H1 (cell line): ENCODE measurements around the gene TMEM25.

ENCODE experiments used
- BCL11A ChIP-seq, 2 experiments: IDR thresholded peaks; one replicate each; pipeline ENCODE4 v1.6.1; 2011; ENCODE audit warnings: low read depth in 2 of 2, low read length in 2 of 2, mild to moderate bottlenecking in 2 of 2
- CHD2 ChIP-seq: IDR thresholded peaks from 2 replicates; pipeline ENCODE4 v1.6.1; 2012; ENCODE audit warnings: low read length, improper control_type of control experiment
- EP300 ChIP-seq, 2 experiments: IDR thresholded peaks; 1 replicate in 1 of 2; 2 replicates in 1 of 2; pipeline ENCODE4 v1.6.1; 2011 to 2012; ENCODE audit warnings: low read depth in 2 of 2, low read length in 2 of 2, mild to moderate bottlenecking in 2 of 2, borderline replicate concordance in 1 of 2, inconsistent platforms in 1 of 2, moderate library complexity in 1 of 2
- EZH2 ChIP-seq: fragments of 200-600 bp; sonication (generic); IDR thresholded peaks from 2 replicates; pipeline ENCODE4 v1.7.1; 2012; ENCODE audit warnings: low read depth, mild to moderate bottlenecking, moderate library complexity, low read length, inconsistent platforms; ENCODE audit not compliant: severe bottlenecking
- GTF2F1 ChIP-seq: IDR thresholded peaks from 2 replicates; pipeline ENCODE4 v1.6.1; 2012; ENCODE audit warnings: low read depth, low read length, improper control_type of control experiment, borderline replicate concordance
- HDAC6 ChIP-seq: IDR thresholded peaks from one replicate; pipeline ENCODE4 v1.7.1; 2012; ENCODE audit warnings: low read depth, mild to moderate bottlenecking, inconsistent platforms, low read length, moderate library complexity
- NRF1 ChIP-seq: IDR thresholded peaks from 2 replicates; pipeline ENCODE4 v1.6.1; 2011; ENCODE audit warnings: mild to moderate bottlenecking, low read depth, low read length, improper control_type of control experiment
- SIX5 ChIP-seq: IDR thresholded peaks from 2 replicates; pipeline ENCODE4 v1.6.1; 2011; ENCODE audit warnings: mild to moderate bottlenecking, low read depth, low read length
- SP1 ChIP-seq: IDR thresholded peaks from 2 replicates; pipeline ENCODE4 v1.6.1; 2011; ENCODE audit warnings: low read depth, low read length
- TF ChIP-seq, protein P1 (sequence below), 3 experiments: IDR thresholded peaks; 1 replicate in 2 of 3; 2 replicates in 1 of 3; pipeline versions ENCODE4 v1.5.1 to v1.6.1; 2011; ENCODE audit warnings: low read length in 3 of 3, mild to moderate bottlenecking in 3 of 3, inconsistent platforms in 2 of 3, low read depth in 1 of 3, moderate library complexity in 1 of 3; ENCODE audit not compliant: insufficient read depth in 1 of 3; ENCODE audit errors: control extremely low read depth in 1 of 3
- TF ChIP-seq, protein P2 (sequence below): fragments of 300-600 bp; sonication (generic); IDR thresholded peaks from 2 replicates; pipeline ENCODE4 v1.7.1; 2012; ENCODE audit warnings: low read length, moderate library complexity, mild to moderate bottlenecking, inconsistent platforms; ENCODE audit not compliant: insufficient replicate concordance
- TF ChIP-seq, protein P3 (sequence below): IDR thresholded peaks from 2 replicates; pipeline ENCODE4 v1.6.1; 2012; ENCODE audit warnings: inconsistent platforms

DNA sequence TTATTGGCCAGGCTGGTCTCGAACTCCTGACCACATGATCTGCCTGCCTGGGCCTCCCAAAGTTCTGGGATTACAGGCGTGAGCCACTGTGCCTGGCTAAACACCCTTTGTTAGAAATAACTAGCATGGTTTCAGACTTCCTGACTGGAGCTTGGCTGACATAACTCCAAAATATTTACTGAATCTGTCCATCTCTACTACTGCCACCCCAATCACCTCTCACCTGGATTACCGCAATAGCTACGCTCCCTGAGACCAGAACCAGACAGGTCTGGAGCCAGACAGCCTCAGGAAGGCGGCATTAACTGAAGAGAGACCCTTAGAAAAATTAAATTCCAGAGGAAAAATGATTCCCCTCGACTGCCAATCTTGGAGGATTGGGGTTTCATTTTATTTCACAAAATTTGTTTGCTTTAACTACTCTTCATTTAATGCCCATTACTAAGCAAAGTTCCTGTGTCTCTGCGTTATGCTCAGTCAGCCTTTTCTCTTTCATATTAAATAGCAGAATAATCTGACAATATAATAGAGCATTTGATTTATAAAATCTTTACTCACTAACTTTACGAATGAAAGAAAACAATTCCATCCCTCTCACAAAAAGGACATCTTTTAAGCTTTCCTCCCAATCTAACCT, 13.1 kb downstream of the TMEM25 start:
- no peak for TF ChIP-seq BCL11A (IDR thresholded peaks at IDR 0.05; ENCODE audit: low read depth in 2 of 2, low read length in 2 of 2)
- no peak for TF ChIP-seq SIX5
- TF ChIP-seq NRF1, result no peak
- no peak for TF ChIP-seq SP1
- TF ChIP-seq, protein P1, sequence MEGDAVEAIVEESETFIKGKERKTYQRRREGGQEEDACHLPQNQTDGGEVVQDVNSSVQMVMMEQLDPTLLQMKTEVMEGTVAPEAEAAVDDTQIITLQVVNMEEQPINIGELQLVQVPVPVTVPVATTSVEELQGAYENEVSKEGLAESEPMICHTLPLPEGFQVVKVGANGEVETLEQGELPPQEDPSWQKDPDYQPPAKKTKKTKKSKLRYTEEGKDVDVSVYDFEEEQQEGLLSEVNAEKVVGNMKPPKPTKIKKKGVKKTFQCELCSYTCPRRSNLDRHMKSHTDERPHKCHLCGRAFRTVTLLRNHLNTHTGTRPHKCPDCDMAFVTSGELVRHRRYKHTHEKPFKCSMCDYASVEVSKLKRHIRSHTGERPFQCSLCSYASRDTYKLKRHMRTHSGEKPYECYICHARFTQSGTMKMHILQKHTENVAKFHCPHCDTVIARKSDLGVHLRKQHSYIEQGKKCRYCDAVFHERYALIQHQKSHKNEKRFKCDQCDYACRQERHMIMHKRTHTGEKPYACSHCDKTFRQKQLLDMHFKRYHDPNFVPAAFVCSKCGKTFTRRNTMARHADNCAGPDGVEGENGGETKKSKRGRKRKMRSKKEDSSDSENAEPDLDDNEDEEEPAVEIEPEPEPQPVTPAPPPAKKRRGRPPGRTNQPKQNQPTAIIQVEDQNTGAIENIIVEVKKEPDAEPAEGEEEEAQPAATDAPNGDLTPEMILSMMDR (IDR thresholded peaks at IDR 0.05; ENCODE audit: control extremely low read depth in 1 of 3, insufficient read depth in 1 of 3, low read depth in 1 of 3, low read length in 3 of 3), result no peak
- TF ChIP-seq, protein P2, sequence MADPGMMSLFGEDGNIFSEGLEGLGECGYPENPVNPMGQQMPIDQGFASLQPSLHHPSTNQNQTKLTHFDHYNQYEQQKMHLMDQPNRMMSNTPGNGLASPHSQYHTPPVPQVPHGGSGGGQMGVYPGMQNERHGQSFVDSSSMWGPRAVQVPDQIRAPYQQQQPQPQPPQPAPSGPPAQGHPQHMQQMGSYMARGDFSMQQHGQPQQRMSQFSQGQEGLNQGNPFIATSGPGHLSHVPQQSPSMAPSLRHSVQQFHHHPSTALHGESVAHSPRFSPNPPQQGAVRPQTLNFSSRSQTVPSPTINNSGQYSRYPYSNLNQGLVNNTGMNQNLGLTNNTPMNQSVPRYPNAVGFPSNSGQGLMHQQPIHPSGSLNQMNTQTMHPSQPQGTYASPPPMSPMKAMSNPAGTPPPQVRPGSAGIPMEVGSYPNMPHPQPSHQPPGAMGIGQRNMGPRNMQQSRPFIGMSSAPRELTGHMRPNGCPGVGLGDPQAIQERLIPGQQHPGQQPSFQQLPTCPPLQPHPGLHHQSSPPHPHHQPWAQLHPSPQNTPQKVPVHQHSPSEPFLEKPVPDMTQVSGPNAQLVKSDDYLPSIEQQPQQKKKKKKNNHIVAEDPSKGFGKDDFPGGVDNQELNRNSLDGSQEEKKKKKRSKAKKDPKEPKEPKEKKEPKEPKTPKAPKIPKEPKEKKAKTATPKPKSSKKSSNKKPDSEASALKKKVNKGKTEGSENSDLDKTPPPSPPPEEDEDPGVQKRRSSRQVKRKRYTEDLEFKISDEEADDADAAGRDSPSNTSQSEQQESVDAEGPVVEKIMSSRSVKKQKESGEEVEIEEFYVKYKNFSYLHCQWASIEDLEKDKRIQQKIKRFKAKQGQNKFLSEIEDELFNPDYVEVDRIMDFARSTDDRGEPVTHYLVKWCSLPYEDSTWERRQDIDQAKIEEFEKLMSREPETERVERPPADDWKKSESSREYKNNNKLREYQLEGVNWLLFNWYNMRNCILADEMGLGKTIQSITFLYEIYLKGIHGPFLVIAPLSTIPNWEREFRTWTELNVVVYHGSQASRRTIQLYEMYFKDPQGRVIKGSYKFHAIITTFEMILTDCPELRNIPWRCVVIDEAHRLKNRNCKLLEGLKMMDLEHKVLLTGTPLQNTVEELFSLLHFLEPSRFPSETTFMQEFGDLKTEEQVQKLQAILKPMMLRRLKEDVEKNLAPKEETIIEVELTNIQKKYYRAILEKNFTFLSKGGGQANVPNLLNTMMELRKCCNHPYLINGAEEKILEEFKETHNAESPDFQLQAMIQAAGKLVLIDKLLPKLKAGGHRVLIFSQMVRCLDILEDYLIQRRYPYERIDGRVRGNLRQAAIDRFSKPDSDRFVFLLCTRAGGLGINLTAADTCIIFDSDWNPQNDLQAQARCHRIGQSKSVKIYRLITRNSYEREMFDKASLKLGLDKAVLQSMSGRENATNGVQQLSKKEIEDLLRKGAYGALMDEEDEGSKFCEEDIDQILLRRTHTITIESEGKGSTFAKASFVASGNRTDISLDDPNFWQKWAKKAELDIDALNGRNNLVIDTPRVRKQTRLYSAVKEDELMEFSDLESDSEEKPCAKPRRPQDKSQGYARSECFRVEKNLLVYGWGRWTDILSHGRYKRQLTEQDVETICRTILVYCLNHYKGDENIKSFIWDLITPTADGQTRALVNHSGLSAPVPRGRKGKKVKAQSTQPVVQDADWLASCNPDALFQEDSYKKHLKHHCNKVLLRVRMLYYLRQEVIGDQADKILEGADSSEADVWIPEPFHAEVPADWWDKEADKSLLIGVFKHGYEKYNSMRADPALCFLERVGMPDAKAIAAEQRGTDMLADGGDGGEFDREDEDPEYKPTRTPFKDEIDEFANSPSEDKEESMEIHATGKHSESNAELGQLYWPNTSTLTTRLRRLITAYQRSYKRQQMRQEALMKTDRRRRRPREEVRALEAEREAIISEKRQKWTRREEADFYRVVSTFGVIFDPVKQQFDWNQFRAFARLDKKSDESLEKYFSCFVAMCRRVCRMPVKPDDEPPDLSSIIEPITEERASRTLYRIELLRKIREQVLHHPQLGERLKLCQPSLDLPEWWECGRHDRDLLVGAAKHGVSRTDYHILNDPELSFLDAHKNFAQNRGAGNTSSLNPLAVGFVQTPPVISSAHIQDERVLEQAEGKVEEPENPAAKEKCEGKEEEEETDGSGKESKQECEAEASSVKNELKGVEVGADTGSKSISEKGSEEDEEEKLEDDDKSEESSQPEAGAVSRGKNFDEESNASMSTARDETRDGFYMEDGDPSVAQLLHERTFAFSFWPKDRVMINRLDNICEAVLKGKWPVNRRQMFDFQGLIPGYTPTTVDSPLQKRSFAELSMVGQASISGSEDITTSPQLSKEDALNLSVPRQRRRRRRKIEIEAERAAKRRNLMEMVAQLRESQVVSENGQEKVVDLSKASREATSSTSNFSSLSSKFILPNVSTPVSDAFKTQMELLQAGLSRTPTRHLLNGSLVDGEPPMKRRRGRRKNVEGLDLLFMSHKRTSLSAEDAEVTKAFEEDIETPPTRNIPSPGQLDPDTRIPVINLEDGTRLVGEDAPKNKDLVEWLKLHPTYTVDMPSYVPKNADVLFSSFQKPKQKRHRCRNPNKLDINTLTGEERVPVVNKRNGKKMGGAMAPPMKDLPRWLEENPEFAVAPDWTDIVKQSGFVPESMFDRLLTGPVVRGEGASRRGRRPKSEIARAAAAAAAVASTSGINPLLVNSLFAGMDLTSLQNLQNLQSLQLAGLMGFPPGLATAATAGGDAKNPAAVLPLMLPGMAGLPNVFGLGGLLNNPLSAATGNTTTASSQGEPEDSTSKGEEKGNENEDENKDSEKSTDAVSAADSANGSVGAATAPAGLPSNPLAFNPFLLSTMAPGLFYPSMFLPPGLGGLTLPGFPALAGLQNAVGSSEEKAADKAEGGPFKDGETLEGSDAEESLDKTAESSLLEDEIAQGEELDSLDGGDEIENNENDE, result no peak
- no peak for TF ChIP-seq HDAC6
- TF ChIP-seq GTF2F1, result no peak
- no peak for TF ChIP-seq EP300 (IDR thresholded peaks at IDR 0.05; ENCODE audit: borderline replicate concordance in 1 of 2, low read depth in 2 of 2, low read length in 2 of 2)
- TF ChIP-seq, protein P3, sequence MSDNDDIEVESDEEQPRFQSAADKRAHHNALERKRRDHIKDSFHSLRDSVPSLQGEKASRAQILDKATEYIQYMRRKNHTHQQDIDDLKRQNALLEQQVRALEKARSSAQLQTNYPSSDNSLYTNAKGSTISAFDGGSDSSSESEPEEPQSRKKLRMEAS, result no peak
- no peak for TF ChIP-seq EZH2
- no peak for TF ChIP-seq CHD2
